Choroid plexus epithelial cell (primary cell): ENCODE measurements around the gene HINT2.

Source experiments
- DNase-seq: peaks from one replicate; pipeline ENCODE4 v3.0.0-alpha.2; 2010; ENCODE audit warnings: low read depth
- H3K4me3 ChIP-seq: 2 replicates; pipeline ENCODE4 v1.5.1; 2011; ENCODE audit warnings: low read depth, mild to moderate bottlenecking, control low read depth, low read length, moderate library complexity
- TF ChIP-seq, protein P1 (sequence below): conservative IDR thresholded peaks from 2 replicates; pipeline ENCODE4 v1.5.1; 2011; ENCODE audit warnings: low read depth, mild to moderate bottlenecking, control low read depth, inconsistent platforms, low read length, moderate library complexity

HINT2 gene

DNA sequence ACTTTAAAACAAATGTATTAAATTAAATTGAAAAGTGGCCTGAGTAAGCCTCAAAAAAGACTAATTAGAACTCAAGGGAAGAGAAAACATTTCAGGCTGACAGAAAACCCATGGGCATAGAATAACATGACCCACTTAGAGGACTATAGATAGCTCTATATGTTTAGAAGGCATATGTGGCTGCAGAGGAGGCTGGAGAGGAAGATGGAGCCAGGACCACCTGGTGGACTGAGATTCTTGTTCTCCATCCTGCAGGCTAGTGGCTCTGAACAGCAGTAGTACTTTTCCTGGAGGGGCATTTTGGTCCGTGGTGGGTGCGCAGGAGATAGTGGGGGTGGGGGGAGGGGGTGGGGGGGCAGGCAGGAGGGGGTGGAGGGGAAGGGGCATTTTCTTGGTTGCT is 33.8 kb downstream of the HINT2 start:
- no peak overlapping the region for H3K4me3 ChIP-seq
- DNase-seq, result no peak
- TF ChIP-seq, protein P1, sequence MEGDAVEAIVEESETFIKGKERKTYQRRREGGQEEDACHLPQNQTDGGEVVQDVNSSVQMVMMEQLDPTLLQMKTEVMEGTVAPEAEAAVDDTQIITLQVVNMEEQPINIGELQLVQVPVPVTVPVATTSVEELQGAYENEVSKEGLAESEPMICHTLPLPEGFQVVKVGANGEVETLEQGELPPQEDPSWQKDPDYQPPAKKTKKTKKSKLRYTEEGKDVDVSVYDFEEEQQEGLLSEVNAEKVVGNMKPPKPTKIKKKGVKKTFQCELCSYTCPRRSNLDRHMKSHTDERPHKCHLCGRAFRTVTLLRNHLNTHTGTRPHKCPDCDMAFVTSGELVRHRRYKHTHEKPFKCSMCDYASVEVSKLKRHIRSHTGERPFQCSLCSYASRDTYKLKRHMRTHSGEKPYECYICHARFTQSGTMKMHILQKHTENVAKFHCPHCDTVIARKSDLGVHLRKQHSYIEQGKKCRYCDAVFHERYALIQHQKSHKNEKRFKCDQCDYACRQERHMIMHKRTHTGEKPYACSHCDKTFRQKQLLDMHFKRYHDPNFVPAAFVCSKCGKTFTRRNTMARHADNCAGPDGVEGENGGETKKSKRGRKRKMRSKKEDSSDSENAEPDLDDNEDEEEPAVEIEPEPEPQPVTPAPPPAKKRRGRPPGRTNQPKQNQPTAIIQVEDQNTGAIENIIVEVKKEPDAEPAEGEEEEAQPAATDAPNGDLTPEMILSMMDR, result no peak

DNA sequence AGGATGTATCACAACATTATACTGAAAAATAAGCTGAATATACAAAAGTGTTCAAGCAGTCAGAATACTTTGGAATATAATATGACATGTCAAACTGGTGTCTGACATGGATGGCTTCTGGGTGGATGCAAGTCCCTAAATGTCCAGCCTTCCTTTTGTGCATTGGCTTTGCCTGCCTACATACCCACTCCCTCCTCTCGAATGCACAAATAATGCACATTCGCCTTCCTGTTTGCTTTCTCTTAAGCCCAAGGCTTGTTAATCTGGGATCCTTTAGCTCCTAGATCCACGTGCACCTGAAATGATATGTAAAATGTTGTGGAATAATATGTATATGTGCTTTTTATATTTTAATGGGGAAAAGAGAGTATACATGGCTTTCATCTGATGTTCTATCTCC is 36.3 kb downstream of the HINT2 start:
- no peak overlapping the region for H3K4me3 ChIP-seq
- TF ChIP-seq, protein P1, result no peak
- no peak for DNase-seq

DNA sequence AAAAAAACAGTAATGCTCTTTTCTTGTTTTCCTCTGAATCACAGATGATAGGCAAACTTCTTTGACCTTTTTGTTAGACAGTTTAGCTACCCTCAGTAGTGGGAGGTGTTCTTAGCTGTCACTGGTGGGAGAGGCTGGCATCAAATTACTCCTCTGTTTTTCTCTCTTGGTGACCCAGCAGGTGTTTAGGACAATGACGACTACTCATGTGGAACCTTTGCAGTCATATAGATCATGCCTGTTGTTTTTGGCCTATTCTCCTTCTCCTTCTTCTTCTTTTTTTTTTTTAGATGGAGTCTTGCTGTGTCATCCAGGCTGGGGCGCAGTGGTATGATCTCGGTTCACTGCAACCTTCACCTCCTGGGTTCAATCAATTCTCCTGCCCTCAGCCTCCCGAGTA is 38.8 kb downstream of the HINT2 start:
- no peak overlapping the region for H3K4me3 ChIP-seq
- TF ChIP-seq, protein P1, result no peak
- DNase-seq, result no peak

DNA sequence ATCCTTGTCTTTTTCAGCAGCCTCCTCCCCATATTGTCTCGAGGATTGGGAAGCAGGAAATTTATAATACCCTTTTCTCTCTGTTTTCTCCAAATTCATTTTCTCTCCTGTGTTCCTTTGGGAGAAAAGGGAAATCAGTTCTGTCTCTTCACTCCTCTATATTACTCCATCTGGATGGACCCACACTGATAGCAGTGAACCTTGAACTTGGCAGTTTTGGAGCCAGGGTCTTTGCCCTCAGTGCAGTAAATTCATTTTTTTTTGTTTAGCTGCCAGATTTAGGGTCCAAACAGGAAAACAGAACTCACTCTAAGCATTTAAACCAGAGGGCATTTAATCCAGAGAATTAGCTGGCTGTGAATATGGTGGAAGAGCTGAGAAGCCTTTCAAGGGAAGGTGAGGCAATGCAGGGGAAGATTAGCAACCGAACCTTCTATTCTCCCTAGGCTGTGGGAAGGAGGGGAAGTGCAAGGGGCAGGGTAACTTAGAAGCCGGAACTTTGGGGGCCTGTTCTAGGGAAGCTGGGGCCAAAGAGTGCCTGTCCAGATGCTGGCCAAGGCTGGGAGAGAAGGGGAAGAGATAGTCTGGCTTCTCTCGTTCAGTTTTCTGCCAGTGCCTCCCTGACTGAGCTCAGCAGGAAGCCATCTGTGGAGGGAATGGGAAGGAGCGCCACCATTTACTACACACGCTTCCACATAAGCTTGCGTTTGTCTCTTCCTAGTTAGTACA is 39.8 kb downstream of the HINT2 start:
- no peak overlapping the region for H3K4me3 ChIP-seq
- TF ChIP-seq, protein P1, result no peak
- no peak for DNase-seq

DNA sequence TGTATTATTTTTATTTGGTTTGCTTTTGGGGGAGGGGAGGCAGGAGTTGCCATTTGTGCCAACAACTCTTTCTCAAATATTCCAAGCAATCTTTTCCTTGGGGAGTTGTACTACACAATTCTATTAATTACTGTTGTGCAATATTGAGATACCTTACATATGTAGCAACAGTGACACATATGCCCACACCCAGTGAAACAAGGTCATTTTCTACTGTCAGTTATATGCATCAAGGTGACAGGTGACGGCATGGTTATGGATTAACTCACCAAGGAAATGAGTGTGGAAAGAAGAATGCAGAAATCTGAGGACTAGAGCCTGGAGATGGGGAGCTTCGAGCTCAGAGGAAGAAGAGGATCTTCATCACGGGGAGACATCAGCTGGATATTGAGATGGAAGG is 42.9 kb downstream of the HINT2 start:
- DNase-seq, result no peak
- TF ChIP-seq, protein P1, result no peak
- no peak overlapping the region for H3K4me3 ChIP-seq

DNA sequence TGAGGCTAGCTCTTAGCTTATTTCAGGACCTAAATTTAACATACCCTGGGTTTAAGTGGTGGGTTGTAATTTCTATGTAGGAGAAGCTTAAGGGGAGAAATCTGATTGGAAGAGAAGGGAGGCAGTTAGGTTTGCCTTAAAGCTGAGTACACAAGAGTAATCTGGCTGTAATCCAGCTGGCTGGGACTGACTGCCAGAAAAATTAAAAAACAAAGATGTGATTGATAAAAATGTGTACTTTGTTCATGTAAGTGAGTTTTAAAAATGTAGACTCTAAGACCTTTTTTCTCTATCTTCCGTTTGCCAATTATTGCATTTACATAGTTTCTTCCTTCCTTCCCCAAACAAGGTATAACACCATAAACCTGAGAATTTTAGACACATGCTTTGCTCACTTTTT is 43.3 kb downstream of the HINT2 start:
- TF ChIP-seq, protein P1, result no peak
- peak; percentile 68 for DNase-seq
- no peak overlapping the region for H3K4me3 ChIP-seq

DNA sequence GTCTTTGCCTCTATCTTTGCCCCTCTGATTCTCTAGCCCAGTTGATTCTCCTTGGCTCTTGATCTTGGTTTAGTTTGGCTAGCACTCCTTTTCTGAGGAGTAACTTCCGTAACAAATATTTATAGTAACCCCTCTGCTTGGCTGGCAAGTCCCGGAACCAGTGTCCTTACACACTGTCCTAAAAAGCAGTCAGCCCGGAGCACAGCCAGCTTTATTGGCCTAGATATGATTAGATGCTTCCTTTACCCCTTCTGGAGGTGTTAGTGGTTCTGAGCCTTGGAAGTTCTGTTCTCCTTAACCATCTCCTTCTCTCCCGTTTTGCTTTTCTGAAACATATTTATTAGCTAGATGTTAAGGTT is 43.8 kb downstream of the HINT2 start:
- DNase-seq, result no peak
- H3K4me3 ChIP-seq, result no peak overlapping the region
- TF ChIP-seq, protein P1, result no peak
